GM10847 (cell line): ENCODE data around the gene ACOT11.

Experiments used
- POLR2A ChIP-seq: IDR thresholded peaks from 2 replicates; pipeline ENCODE4 v1.6.1; 2011; ENCODE audit not compliant: insufficient read length; ENCODE audit errors: extremely low read depth

The ACOT11 gene

GRCh38 chr1:54623216-54624007, 75.4 kb downstream of the ACOT11 start, which contains the start of gene FAM151A:
FAM151A (minus strand) TSS chr1:54623525; CDS start chr1:54623395, 130 bp downstream.
- TF ChIP-seq POLR2A = no peak

GRCh38 chr1:54624466-54625464, 76.7 kb downstream of the ACOT11 start:
- TF ChIP-seq POLR2A = no peak

DNA sequence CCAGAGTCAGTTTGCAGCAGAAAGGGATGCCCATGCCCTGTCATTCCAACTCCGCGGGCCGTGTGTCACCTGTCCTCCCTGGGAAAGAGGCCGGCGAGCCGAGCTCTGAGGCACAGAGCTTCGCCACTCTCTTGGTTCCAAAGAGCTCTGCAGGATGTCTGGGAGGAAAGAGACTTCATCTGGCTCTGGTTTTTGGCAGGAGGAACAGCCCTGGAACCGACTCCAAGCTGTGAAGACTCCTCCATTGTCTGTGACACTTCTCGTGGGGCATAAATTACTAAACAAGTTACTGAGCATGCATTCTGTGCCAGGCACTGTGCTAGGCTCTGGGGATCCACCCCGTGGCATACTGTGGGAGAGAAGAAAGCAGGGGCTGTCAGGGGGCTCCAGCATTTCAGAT, 79.2 kb downstream of the ACOT11 start:
- TF ChIP-seq POLR2A = no peak

- TF ChIP-seq POLR2A = no peak
Observed at GRCh38 chr1:54640361-54640760, 92.3 kb downstream of the ACOT11 start.

- no peak for TF ChIP-seq POLR2A
Observed at GRCh38 chr1:54640863-54641836, 93.1 kb downstream of the ACOT11 start, which contains the start of gene MROH7. MROH7 (plus strand) TSS chr1:54641786; CDS start chr1:54652927, 11,141 bp downstream.

DNA sequence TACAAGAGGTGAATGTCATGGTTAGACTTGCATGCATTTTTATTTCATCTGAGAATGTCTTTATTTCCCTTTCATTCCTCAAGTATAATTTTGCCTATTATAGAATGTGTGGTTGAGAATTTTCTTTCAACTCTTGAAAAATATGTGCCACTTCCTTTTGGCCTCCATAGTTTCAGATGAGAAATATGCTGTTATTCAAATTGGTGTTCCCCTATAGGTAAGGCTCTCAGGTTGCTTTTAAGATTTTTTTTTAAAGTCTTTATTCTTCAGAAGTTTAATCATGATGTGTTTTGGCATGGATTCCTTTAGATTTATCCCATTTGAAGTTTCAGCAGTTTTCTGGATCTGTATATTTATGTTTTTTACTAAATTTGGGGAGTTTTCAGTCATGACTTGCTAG, 95.7 kb downstream of the ACOT11 start:
- no peak for TF ChIP-seq POLR2A

GRCh38 chr1:54645806-54646676, 98.0 kb downstream of the ACOT11 start:
- no peak for TF ChIP-seq POLR2A

DNA sequence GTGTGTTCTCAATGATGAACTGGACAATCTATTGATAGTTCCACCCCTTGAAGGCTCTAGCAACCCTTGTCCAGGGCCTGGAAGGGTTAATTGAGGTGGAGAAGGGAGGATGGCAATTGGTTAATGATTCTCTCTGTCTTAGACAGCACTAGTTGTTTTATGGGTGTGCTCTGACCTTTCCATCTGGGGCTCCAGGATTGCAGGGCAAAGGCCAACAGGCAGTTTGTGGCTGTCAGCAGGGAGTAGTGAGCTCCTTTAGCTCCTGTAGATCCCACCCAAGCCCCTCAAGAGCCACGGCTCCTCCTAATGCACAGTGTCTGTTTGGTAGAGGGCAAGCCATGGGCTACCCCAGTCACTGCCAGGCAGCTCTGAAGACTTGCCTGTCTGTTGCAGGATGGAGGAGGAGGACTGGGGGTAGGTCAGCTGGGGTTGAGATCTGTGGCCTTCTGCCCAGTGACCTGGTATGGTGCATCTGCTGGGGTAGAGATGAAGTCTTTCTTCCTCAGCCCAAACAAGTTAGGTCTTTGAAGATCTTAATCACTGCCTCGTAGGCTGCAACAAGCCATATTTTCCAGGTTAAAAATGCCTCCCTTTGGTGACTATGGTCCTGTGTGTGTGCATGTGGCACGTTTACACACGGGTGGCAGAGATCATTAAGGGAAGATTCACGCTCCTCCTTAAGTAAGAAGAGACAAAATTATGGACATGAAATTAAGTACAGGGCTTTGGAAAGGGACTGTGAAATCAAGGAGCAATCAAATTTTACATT, 101.3 kb downstream of the ACOT11 start:
- TF ChIP-seq POLR2A = no peak

DNA sequence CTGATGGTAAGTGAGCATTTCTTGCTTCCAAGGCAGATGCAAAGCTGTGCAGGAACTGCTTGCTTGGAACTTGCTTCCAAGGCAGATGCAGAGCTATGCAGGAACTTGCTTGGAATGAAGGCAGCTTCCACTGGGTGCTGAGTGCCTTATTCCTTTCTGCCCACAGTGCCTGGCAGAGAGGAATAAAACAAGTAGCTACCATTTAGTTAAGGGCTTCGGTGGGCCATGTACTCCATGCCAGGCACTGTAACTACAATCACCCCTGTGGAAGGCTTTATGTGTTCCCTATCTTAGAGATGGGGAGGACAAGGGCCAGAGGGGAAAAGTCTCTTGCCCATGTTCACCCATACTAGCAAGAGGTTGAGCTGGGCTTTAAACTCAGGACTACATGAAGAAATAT, 101.9 kb downstream of the ACOT11 start:
- no peak for TF ChIP-seq POLR2A

DNA sequence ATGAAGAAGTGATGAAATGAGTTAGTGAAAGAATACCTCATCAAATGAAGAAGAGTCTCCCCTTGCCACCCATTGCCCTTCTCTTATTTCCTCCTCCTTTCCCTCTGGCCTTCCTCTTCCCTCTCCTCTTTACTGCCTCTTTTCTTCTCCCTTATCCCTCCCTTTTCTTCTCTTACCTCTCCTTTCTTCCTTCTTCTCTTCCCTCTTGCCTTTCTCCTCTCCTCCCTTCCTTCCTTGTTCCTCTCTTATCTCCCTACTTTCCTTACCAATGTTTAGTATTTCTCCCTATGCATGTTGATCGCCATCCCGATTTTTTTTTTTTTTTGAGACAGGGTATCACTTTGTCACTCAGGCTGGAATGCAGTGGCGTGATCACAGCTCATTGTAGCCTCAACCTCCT, 102.4 kb downstream of the ACOT11 start:
- TF ChIP-seq POLR2A = no peak

GRCh38 chr1:54651608-54652007, 103.6 kb downstream of the ACOT11 start:
- no peak for TF ChIP-seq POLR2A

DNA sequence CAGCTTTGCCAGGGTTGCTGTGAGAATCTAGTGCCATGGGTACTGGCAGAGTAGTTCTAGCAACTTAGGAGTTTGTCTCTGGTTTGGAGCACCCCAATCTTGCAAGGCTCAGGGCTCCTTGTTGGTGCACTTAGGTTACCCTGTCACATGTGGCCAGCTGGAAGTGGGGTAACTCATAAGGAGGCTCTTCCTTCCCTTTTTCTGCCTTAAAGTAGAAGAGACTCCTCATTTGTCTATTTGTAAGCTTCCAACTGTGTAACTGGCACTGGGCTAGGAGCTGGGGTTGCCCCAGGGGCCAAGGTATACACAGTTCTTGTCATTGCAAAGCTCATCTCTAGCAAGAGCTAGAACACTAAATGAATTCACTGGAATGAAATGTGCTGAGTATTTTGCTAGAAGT, 104.1 kb downstream of the ACOT11 start:
- TF ChIP-seq POLR2A = no peak

- TF ChIP-seq POLR2A = no peak
Observed at GRCh38 chr1:54653036-54653435, 105.0 kb downstream of the ACOT11 start.
